Colonic mucosa (tissue), 4 donors: Measurements from ENCODE around the gene SNX3. TPM values are rescaled to one million over a fixed set of nuclear protein-coding genes. Genes with fewer than 3 reads are reported as not detected.

Experiments
- DNase-seq: peaks from one replicate; pipeline ENCODE4 v3.0.0-alpha.2; 2020
- H3K27ac ChIP-seq: fragments of 200-600 bp; one replicate; pipeline ENCODE4 v1.8.0; 2021
- H3K27me3 ChIP-seq: fragments of 200-600 bp; one replicate; pipeline ENCODE4 v1.8.0; 2021
- H3K36me3 ChIP-seq: fragments of 200-600 bp; one replicate; pipeline ENCODE4 v1.8.0; 2021
- H3K4me1 ChIP-seq: fragments of 200-600 bp; one replicate; pipeline ENCODE4 v1.8.0; 2021; ENCODE audit warnings: mild to moderate bottlenecking
- H3K4me3 ChIP-seq: fragments of 200-600 bp; one replicate; pipeline ENCODE4 v1.8.0; 2021
- H3K9ac ChIP-seq, 2 donors: one replicate each; pipeline ENCODE4 v1.7.0; 2013; ENCODE audit warnings: control low read depth in 2 of 2, low read depth in 2 of 2, low read length in 2 of 2
- H3K9me3 ChIP-seq: fragments of 200-600 bp; one replicate; pipeline ENCODE4 v1.8.0; 2021
- intact Hi-C: fragments of 100-400 bp; cut with DNase I; formaldehyde crosslinking; loops from one replicate; pipeline ENCODE4 v1.14.1; 2022
- total RNA-seq, 2 donors: library from RNA; stranded (reverse); fragmentation: NEBNext Ultra II Directional in 1 of 2; extraction: Animal tissue kit (Norgen Biotek cat#: 25700) in 1 of 2; gene quantifications; one replicate each; pipeline ENCODE4 v1.2.1, GENCODE V29; 2021
- TF ChIP-seq, protein P1 (sequence below): fragments of 200-600 bp; IDR thresholded peaks from one replicate; pipeline ENCODE4 v1.8.0; 2022; ENCODE audit warnings: antibody characterized with exemption, mild to moderate bottlenecking
- donor health status: healthy.
- donor health status: DM: no; HTN: no; CAD: no.
- donor health status: DM: no; HTN: no; CAD: no.

SNX3 gene
- total RNA-seq, 2 donors from 2014 or later: 118 to 143 TPM

- TF ChIP-seq, protein P1, sequence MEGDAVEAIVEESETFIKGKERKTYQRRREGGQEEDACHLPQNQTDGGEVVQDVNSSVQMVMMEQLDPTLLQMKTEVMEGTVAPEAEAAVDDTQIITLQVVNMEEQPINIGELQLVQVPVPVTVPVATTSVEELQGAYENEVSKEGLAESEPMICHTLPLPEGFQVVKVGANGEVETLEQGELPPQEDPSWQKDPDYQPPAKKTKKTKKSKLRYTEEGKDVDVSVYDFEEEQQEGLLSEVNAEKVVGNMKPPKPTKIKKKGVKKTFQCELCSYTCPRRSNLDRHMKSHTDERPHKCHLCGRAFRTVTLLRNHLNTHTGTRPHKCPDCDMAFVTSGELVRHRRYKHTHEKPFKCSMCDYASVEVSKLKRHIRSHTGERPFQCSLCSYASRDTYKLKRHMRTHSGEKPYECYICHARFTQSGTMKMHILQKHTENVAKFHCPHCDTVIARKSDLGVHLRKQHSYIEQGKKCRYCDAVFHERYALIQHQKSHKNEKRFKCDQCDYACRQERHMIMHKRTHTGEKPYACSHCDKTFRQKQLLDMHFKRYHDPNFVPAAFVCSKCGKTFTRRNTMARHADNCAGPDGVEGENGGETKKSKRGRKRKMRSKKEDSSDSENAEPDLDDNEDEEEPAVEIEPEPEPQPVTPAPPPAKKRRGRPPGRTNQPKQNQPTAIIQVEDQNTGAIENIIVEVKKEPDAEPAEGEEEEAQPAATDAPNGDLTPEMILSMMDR: no peak
- H3K36me3 ChIP-seq: no peaks in the 10 kb centered on the region
- intact Hi-C loops: no loop called here
- H3K9ac ChIP-seq: no peak overlapping the region
- H3K9me3 ChIP-seq: no peaks in the 10 kb centered on the region
- H3K27ac ChIP-seq: no peak overlapping the region
- H3K4me1 ChIP-seq: no peaks in the 10 kb centered on the region
- DNase-seq: no peak
- H3K4me3 ChIP-seq: no peak overlapping the region
- no peaks in the 10 kb centered on the region for H3K27me3 ChIP-seq
These were observed 6.1 kb downstream of the SNX3 start for GRCh38 chr6:108254433-108255410.

DNA sequence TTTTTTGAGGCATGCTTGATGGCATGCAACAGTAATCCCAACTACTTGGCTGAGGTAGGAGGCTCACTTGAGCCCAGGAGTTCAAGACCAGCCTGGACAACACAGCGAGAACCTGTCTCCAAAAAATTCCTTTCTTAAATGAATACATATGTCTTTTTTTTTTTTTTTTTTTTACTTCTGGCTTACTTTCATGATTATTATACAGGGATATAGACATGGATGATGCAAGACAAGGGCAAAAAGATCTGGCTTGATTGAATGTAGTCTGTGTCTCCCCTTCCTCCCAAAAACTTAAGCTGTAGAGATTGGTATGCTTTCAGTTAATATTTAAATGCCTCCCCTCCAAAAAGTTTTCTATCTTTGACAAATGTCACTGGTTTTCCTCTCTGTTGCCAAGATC lies 7.6 kb downstream of the SNX3 start:
- no peak overlapping the region for H3K4me3 ChIP-seq
- TF ChIP-seq, protein P1: no peak
- H3K4me1 ChIP-seq: no peaks in the 10 kb centered on the region
- no peaks in the 10 kb centered on the region for H3K36me3 ChIP-seq
- no peaks in the 10 kb centered on the region for H3K9me3 ChIP-seq
- no peak overlapping the region for H3K27ac ChIP-seq
- intact Hi-C loops: no loop called here
- DNase-seq: no peak
- no peaks in the 10 kb centered on the region for H3K27me3 ChIP-seq
- H3K9ac ChIP-seq: no peak overlapping the region

- no peak overlapping the region for H3K4me3 ChIP-seq
- intact Hi-C loops: no loop called here
- no peaks in the 10 kb centered on the region for H3K27me3 ChIP-seq
- H3K4me1 ChIP-seq: no peaks in the 10 kb centered on the region
- TF ChIP-seq, protein P1: no peak
- no peak for DNase-seq
- H3K9me3 ChIP-seq: no peaks in the 10 kb centered on the region
- no peaks in the 10 kb centered on the region for H3K36me3 ChIP-seq
- H3K27ac ChIP-seq: no peak overlapping the region
- H3K9ac ChIP-seq: no peak overlapping the region
These were observed 8.8 kb downstream of the SNX3 start for GRCh38 chr6:108252055-108252454.

DNA sequence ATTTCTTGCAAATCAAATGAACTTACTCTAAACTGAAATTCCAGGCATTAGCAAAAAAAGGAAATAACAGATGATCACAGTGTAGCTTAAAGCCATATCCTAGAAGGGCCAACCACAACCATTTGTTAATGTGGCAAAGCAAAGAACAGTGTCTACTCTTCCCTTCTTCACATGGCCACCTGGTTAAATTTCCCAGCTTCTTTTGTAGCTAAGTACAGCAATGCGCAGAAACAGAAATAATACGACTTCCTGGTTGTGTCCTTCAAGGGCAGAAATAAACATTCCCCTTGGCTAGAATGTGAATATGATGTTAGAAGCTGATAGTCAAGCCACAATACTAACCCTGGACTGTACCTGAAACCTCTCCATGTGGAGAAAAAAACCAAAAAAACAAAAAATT lies 9.6 kb downstream of the SNX3 start:
- H3K4me3 ChIP-seq: no peak overlapping the region
- intact Hi-C loops: no loop called here
- no peaks in the 10 kb centered on the region for H3K4me1 ChIP-seq
- no peaks in the 10 kb centered on the region for H3K9me3 ChIP-seq
- TF ChIP-seq, protein P1: no peak
- no peak overlapping the region for H3K27ac ChIP-seq
- H3K9ac ChIP-seq: no peak overlapping the region
- no peaks in the 10 kb centered on the region for H3K36me3 ChIP-seq
- no peaks in the 10 kb centered on the region for H3K27me3 ChIP-seq
- DNase-seq: no peak

GRCh38 chr6:108250240-108250866 lies 10.5 kb downstream of the SNX3 start:
- no peak overlapping the region for H3K9ac ChIP-seq
- TF ChIP-seq, protein P1: no peak
- H3K4me1 ChIP-seq: no peaks in the 10 kb centered on the region
- intact Hi-C loops: no loop called here
- H3K27ac ChIP-seq: no peak overlapping the region
- no peaks in the 10 kb centered on the region for H3K36me3 ChIP-seq
- no peak for DNase-seq
- no peaks in the 10 kb centered on the region for H3K9me3 ChIP-seq
- no peaks in the 10 kb centered on the region for H3K27me3 ChIP-seq
- H3K4me3 ChIP-seq: no peak overlapping the region
